HepG2 (cell line): ENCODE data around the gene TMEM39B. TPM values are rescaled to one million over a fixed set of nuclear protein-coding genes. Genes with fewer than 3 reads are reported as not detected.

ENCODE experiments used
- BATF2 ChIP-seq: sonication (generic); formaldehyde crosslinking; IDR thresholded peaks from 2 replicates; pipeline ENCODE4 v1.8.0; 2022; ENCODE audit warnings: mild to moderate bottlenecking, missing genetic modification reagents, moderate library complexity
- GLMP ChIP-seq: sonication (generic); formaldehyde crosslinking; IDR thresholded peaks from 2 replicates; pipeline ENCODE4 v1.9.0; 2021; ENCODE audit warnings: missing genetic modification reagents, mild to moderate bottlenecking, borderline replicate concordance
- KDM5A ChIP-seq: fragments of 200-600 bp; sonication (generic); IDR thresholded peaks from 2 replicates; pipeline ENCODE4 v1.7.0; 2018; ENCODE audit warnings: antibody characterized with exemption, mild to moderate bottlenecking, low read length, borderline replicate concordance
- NR2F1 ChIP-seq, 2 experiments: fragments of 450-650 bp in 1 of 2; formaldehyde crosslinking in 1 of 2; IDR thresholded peaks; 2 replicates each; pipeline versions ENCODE4 v1.5.0 to v1.6.1; 2016 to 2020; ENCODE audit warnings: mild to moderate bottlenecking in 1 of 2, missing compliant biosample characterization in 1 of 2, missing genetic modification reagents in 1 of 2, moderate library complexity in 1 of 2
- NR3C1 ChIP-seq: sonication (generic); formaldehyde crosslinking; IDR thresholded peaks from 2 replicates; pipeline ENCODE4 v1.4.0; 2020; ENCODE audit warnings: missing genetic modification reagents
- POLR2G ChIP-seq: fragments of 200-400 bp; formaldehyde crosslinking; IDR thresholded peaks from 2 replicates; pipeline ENCODE4 v1.6.1; 2018; ENCODE audit warnings: mild to moderate bottlenecking, low read depth, low read length, moderate library complexity
- RAD51 ChIP-seq: fragments of 450-650 bp; IDR thresholded peaks from 2 replicates; pipeline ENCODE4 v1.6.1; 2016; ENCODE audit warnings: borderline replicate concordance
- SNAPC2 ChIP-seq: sonication (generic); formaldehyde crosslinking; IDR thresholded peaks from 2 replicates; pipeline ENCODE4 v1.8.1; 2022; ENCODE audit warnings: mild to moderate bottlenecking, missing genetic modification reagents
- SNRNP70 ChIP-seq: fragments of 200-400 bp; formaldehyde crosslinking; IDR thresholded peaks from 2 replicates; pipeline ENCODE4 v1.6.1; 2017; ENCODE audit warnings: mild to moderate bottlenecking, low read depth, low read length, moderate library complexity
- ZNF607 ChIP-seq: sonication (generic); formaldehyde crosslinking; IDR thresholded peaks from 2 replicates; pipeline ENCODE4 v1.5.1; 2020; ENCODE audit warnings: missing genetic modification reagents, mild to moderate bottlenecking, borderline replicate concordance
- ZNF644 ChIP-seq: IDR thresholded peaks from 2 replicates; pipeline ENCODE4 v1.6.1; 2016; ENCODE audit warnings: low read depth
- ZNF879 ChIP-seq: sonication (generic); formaldehyde crosslinking; IDR thresholded peaks from 2 replicates; pipeline ENCODE4 v1.8.1; 2023; ENCODE audit warnings: missing genetic modification reagents
- polyA plus RNA-seq, 8 experiments: library from polyadenylated mRNA; depleted of rRNA in 3 of 8; stranded (reverse) in 7 of 8; unstranded in 1 of 8; fragments of >200 nt; fragmentation: Illumina TruSeq in 4 of 8; extraction: Trizol in 4 of 8; gene quantifications; 2 replicates each; pipeline versions ENCODE4 v1.2.1 to v1.2.3, GENCODE V29; 2011 to 2016; ENCODE audit warnings: low read depth in 4 of 8, missing spikeins in 1 of 8, mixed read lengths in 1 of 8; ENCODE audit not compliant: insufficient read depth in 1 of 8
- total RNA-seq, 5 experiments: library from RNA; depleted of rRNA; stranded (reverse); fragments of >200 nt; fragmentation: Illumina TruSeq; extraction: Trizol; gene quantifications; 2 replicates each; pipeline ENCODE4 v1.2.3, GENCODE V29; 2016; ENCODE audit warnings: low read depth in 1 of 5
- TF ChIP-seq, protein P1 (sequence below): sonication (generic); formaldehyde crosslinking; IDR thresholded peaks from 2 replicates; pipeline ENCODE4; 2020; ENCODE audit warnings: missing genetic modification reagents, mild to moderate bottlenecking, borderline replicate concordance
- TF ChIP-seq, protein P2 (sequence below): sonication (generic); formaldehyde crosslinking; IDR thresholded peaks from 2 replicates; pipeline ENCODE4 v1.4.0; 2020; ENCODE audit warnings: missing genetic modification reagents
- TF ChIP-seq, protein P3 (sequence below): sonication (generic); formaldehyde crosslinking; IDR thresholded peaks from 2 replicates; pipeline ENCODE4 v1.4.0; 2020; ENCODE audit warnings: missing genetic modification reagents

TMEM39B gene
- total and polyA plus RNA-seq, 2 of the 13 experiments (the other 11 are each of a cell fraction or from before 2014, with no cell fraction given) = 4.9 to 10.4 TPM

DNA sequence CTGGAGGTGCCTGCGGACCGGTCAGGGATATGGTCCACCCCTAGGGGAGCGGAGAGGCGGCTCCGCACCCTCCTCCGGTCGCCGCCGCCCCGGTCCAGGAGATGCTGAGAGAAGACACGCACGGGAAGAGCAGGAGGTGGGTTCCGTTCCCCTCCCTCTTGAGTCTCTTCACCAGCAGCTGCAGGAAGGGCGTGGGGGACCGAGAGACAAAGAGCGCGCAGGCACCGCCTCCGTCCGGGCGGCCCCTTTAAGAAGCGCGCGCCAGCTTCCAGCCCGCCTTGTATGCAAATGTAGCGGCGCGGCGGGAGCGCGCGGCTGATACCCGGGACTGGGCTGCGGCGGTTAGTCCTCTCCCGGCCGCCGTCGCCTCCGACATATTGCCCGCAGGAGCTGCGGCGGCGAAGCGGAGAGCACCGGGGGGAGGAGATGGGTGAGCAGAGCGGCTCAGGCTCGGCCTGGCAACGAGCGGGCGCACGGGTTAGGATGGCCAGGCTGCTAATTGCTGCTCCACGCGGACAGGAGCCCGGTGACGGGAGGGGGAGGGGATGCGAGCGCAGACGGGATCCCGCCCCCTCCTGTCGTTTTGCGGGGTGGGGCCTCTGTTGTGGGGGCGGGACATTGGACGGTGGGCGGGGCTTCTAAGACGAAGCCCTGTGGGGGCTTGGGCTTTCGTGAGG lies at the start of gene TMEM39B (continued):
- TF ChIP-seq RAD51 (no peak), ZNF879 (CRISPR knock-in tag) (no peak), SNAPC2 (CRISPR knock-in tag) (peak; percentile 92), KDM5A (peak; percentile 75; the same call in 1 of the 2 replicates), POLR2G (peak; percentile 89), SNRNP70 (no peak), NR3C1 (CRISPR knock-in tag) (no peak), ZNF644 (CRISPR knock-in tag) (no peak), NR2F1 (CRISPR knock-in tag; IDR thresholded peaks at IDR 0.05) (no peak), ZNF607 (CRISPR knock-in tag) (peak; percentile 53), BATF2 (peak; percentile 83; the same call in 1 of the 2 replicates), GLMP (CRISPR knock-in tag) (no peak)
- TF ChIP-seq, protein P1, sequence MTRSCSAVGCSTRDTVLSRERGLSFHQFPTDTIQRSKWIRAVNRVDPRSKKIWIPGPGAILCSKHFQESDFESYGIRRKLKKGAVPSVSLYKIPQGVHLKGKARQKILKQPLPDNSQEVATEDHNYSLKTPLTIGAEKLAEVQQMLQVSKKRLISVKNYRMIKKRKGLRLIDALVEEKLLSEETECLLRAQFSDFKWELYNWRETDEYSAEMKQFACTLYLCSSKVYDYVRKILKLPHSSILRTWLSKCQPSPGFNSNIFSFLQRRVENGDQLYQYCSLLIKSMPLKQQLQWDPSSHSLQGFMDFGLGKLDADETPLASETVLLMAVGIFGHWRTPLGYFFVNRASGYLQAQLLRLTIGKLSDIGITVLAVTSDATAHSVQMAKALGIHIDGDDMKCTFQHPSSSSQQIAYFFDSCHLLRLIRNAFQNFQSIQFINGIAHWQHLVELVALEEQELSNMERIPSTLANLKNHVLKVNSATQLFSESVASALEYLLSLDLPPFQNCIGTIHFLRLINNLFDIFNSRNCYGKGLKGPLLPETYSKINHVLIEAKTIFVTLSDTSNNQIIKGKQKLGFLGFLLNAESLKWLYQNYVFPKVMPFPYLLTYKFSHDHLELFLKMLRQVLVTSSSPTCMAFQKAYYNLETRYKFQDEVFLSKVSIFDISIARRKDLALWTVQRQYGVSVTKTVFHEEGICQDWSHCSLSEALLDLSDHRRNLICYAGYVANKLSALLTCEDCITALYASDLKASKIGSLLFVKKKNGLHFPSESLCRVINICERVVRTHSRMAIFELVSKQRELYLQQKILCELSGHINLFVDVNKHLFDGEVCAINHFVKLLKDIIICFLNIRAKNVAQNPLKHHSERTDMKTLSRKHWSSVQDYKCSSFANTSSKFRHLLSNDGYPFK (CRISPR knock-in tag) = peak; percentile 82; the same call in 1 of the 2 replicates
- TF ChIP-seq, protein P2, sequence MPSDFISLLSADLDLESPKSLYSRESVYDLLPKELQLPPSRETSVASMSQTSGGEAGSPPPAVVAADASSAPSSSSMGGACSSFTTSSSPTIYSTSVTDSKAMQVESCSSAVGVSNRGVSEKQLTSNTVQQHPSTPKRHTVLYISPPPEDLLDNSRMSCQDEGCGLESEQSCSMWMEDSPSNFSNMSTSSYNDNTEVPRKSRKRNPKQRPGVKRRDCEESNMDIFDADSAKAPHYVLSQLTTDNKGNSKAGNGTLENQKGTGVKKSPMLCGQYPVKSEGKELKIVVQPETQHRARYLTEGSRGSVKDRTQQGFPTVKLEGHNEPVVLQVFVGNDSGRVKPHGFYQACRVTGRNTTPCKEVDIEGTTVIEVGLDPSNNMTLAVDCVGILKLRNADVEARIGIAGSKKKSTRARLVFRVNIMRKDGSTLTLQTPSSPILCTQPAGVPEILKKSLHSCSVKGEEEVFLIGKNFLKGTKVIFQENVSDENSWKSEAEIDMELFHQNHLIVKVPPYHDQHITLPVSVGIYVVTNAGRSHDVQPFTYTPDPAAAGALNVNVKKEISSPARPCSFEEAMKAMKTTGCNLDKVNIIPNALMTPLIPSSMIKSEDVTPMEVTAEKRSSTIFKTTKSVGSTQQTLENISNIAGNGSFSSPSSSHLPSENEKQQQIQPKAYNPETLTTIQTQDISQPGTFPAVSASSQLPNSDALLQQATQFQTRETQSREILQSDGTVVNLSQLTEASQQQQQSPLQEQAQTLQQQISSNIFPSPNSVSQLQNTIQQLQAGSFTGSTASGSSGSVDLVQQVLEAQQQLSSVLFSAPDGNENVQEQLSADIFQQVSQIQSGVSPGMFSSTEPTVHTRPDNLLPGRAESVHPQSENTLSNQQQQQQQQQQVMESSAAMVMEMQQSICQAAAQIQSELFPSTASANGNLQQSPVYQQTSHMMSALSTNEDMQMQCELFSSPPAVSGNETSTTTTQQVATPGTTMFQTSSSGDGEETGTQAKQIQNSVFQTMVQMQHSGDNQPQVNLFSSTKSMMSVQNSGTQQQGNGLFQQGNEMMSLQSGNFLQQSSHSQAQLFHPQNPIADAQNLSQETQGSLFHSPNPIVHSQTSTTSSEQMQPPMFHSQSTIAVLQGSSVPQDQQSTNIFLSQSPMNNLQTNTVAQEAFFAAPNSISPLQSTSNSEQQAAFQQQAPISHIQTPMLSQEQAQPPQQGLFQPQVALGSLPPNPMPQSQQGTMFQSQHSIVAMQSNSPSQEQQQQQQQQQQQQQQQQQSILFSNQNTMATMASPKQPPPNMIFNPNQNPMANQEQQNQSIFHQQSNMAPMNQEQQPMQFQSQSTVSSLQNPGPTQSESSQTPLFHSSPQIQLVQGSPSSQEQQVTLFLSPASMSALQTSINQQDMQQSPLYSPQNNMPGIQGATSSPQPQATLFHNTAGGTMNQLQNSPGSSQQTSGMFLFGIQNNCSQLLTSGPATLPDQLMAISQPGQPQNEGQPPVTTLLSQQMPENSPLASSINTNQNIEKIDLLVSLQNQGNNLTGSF (CRISPR knock-in tag) = no peak
- TF ChIP-seq, protein P3, sequence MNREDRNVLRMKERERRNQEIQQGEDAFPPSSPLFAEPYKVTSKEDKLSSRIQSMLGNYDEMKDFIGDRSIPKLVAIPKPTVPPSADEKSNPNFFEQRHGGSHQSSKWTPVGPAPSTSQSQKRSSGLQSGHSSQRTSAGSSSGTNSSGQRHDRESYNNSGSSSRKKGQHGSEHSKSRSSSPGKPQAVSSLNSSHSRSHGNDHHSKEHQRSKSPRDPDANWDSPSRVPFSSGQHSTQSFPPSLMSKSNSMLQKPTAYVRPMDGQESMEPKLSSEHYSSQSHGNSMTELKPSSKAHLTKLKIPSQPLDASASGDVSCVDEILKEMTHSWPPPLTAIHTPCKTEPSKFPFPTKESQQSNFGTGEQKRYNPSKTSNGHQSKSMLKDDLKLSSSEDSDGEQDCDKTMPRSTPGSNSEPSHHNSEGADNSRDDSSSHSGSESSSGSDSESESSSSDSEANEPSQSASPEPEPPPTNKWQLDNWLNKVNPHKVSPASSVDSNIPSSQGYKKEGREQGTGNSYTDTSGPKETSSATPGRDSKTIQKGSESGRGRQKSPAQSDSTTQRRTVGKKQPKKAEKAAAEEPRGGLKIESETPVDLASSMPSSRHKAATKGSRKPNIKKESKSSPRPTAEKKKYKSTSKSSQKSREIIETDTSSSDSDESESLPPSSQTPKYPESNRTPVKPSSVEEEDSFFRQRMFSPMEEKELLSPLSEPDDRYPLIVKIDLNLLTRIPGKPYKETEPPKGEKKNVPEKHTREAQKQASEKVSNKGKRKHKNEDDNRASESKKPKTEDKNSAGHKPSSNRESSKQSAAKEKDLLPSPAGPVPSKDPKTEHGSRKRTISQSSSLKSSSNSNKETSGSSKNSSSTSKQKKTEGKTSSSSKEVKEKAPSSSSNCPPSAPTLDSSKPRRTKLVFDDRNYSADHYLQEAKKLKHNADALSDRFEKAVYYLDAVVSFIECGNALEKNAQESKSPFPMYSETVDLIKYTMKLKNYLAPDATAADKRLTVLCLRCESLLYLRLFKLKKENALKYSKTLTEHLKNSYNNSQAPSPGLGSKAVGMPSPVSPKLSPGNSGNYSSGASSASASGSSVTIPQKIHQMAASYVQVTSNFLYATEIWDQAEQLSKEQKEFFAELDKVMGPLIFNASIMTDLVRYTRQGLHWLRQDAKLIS (CRISPR knock-in tag) = no peak
